Measurements from ENCODE around the gene OSBPL7.

Gene OSBPL7

GRCh38 chr17:47801906-47802305 lies 19.7 kb downstream of the OSBPL7 start:
- DNase-seq (ENCODE audit: extremely low read depth, low read depth), result no peak
- TF ChIP-seq CTCF (IDR thresholded peaks at IDR 0.05; ENCODE audit: low read depth, low read length, missing control alignments), result no peak
- H3K4me3 ChIP-seq (replicated peaks; ENCODE audit: low read depth, low read length), result no peak overlapping the region

GRCh38 chr17:47801176-47801765 lies 20.3 kb downstream of the OSBPL7 start:
- DNase-seq (ENCODE audit: extremely low read depth, low read depth), result no peak
- H3K4me3 ChIP-seq (replicated peaks; ENCODE audit: low read depth, low read length), result no peak overlapping the region
- TF ChIP-seq CTCF (IDR thresholded peaks at IDR 0.05; ENCODE audit: low read depth, low read length, missing control alignments), result no peak

- TF ChIP-seq CTCF (IDR thresholded peaks at IDR 0.05; ENCODE audit: low read depth, low read length, missing control alignments), result no peak
- no peak overlapping the region for H3K4me3 ChIP-seq (replicated peaks; ENCODE audit: low read depth, low read length)
- DNase-seq (ENCODE audit: extremely low read depth, low read depth), result no peak
Observed at GRCh38 chr17:47800686-47801085, 20.9 kb downstream of the OSBPL7 start.

- no peak for DNase-seq (ENCODE audit: extremely low read depth, low read depth)
- no peak overlapping the region for H3K4me3 ChIP-seq (replicated peaks; ENCODE audit: low read depth, low read length)
- no peak for TF ChIP-seq CTCF (IDR thresholded peaks at IDR 0.05; ENCODE audit: low read depth, low read length, missing control alignments)
Observed at GRCh38 chr17:47797797-47798196, 23.8 kb downstream of the OSBPL7 start.

- DNase-seq (ENCODE audit: extremely low read depth, low read depth), result no peak
- no peak overlapping the region for H3K4me3 ChIP-seq (replicated peaks; ENCODE audit: low read depth, low read length)
- no peak for TF ChIP-seq CTCF (IDR thresholded peaks at IDR 0.05; ENCODE audit: low read depth, low read length, missing control alignments)
Observed at GRCh38 chr17:47792979-47793378, 28.6 kb downstream of the OSBPL7 start.

GRCh38 chr17:47792457-47792856 lies 29.1 kb downstream of the OSBPL7 start:
- DNase-seq (ENCODE audit: extremely low read depth, low read depth), result no peak
- no peak overlapping the region for H3K4me3 ChIP-seq (replicated peaks; ENCODE audit: low read depth, low read length)
- TF ChIP-seq CTCF (IDR thresholded peaks at IDR 0.05; ENCODE audit: low read depth, low read length, missing control alignments), result no peak

- TF ChIP-seq CTCF (IDR thresholded peaks at IDR 0.05; ENCODE audit: low read depth, low read length, missing control alignments), result no peak
Observed at GRCh38 chr17:47791025-47791424, 30.6 kb downstream of the OSBPL7 start.

More at GRCh38 chr17:47791025-47791424, 30.6 kb downstream of the OSBPL7 start:
- H3K4me3 ChIP-seq (replicated peaks; ENCODE audit: low read depth, low read length), result no peak overlapping the region
- no peak for DNase-seq (ENCODE audit: extremely low read depth, low read depth)

All from HFF-Myc (cell line).